ENCODE data around the gene KLK12.
A peak's percentile ranks its signal among the peaks of the same experiment; 100 is the strongest.

Gene KLK12

GRCh38 chr19:51065221-51065960, 30.6 kb upstream of the KLK12 start:
- Histone ChIP-seq H3K9me3 (ENCODE audit: control extremely low read depth in 1 of 5, control insufficient read depth in 4 of 5, insufficient read depth in 2 of 5, low read depth in 1 of 5, low read length in 4 of 5) (peaks cover 0 to 2% (median 0%) of the 10 kb centered on the region in 5 experiments), H3K36me3 (ENCODE audit: control insufficient read depth in 4 of 4, insufficient read depth in 4 of 4, low read length in 3 of 4) (no peaks in the 10 kb centered on the region), H3K4me3 (ENCODE audit: control insufficient read depth in 1 of 7, extremely low read depth in 1 of 7, insufficient read depth in 4 of 7, low read depth in 2 of 7, low read length in 6 of 7) (peak overlapping the region in 5 of 7 experiments; percentile 26 to 61 (median 46)), H3K27me3 (replicated peaks in 2 of 5; ENCODE audit: control insufficient read depth in 4 of 5, insufficient read depth in 5 of 5, low read length in 4 of 5) (peaks cover 10 to 59% (median 20%) of the 10 kb centered on the region in 5 experiments), H3K27ac (ENCODE audit: insufficient read depth in 1 of 2, low read depth in 1 of 2, low read length in 2 of 2, poor library complexity in 1 of 2, severe bottlenecking in 2 of 2) (no peak overlapping the region), H3K4me1 (ENCODE audit: control extremely low read depth in 1 of 4, control insufficient read depth in 4 of 4, insufficient read depth in 4 of 4, low read length in 3 of 4) (peaks cover 0 to 3% (median under 1%) of the 10 kb centered on the region in 4 experiments)
- ChIA-PET CTCF (interaction anchor here (1.3 kb wide), 1 partner anchor 44 kb away, joined by 3 read pairs; no protein-coding TSS in a partner anchor), POLR2A (no interaction called here)
- DNase-seq = peak in 1 of 3 donors; percentile 8
- 11% methylated on average over 16 of the region's 25 CpGs for WGBS (ENCODE audit: insufficient coverage)

GRCh38 chr19:51064534-51065220, 29.9 kb upstream of the KLK12 start, which contains the start of gene KLK13:
TSS of gene KLK13 (minus strand) at chr19:51065092. CDS start at chr19:51065067, 25 bp downstream.
- Histone ChIP-seq H3K27me3 (replicated peaks in 2 of 5; ENCODE audit: control insufficient read depth in 4 of 5, insufficient read depth in 5 of 5, low read length in 4 of 5) (peaks cover 9 to 67% (median 20%) of the 10 kb centered on the region in 5 experiments), H3K9me3 (ENCODE audit: control extremely low read depth in 1 of 5, control insufficient read depth in 4 of 5, insufficient read depth in 2 of 5, low read depth in 1 of 5, low read length in 4 of 5) (peaks cover 0 to 2% (median 0%) of the 10 kb centered on the region in 5 experiments), H3K36me3 (ENCODE audit: control insufficient read depth in 4 of 4, insufficient read depth in 4 of 4, low read length in 3 of 4) (no peaks in the 10 kb centered on the region), H3K4me3 (ENCODE audit: control insufficient read depth in 1 of 7, extremely low read depth in 1 of 7, insufficient read depth in 4 of 7, low read depth in 2 of 7, low read length in 6 of 7) (peak within 1 kb of the TSS in 5 of 7 experiments; percentile 26 to 61 (median 46)), H3K27ac (ENCODE audit: insufficient read depth in 1 of 2, low read depth in 1 of 2, low read length in 2 of 2, poor library complexity in 1 of 2, severe bottlenecking in 2 of 2) (no peak within 1 kb of the TSS), H3K4me1 (ENCODE audit: control extremely low read depth in 1 of 4, control insufficient read depth in 4 of 4, insufficient read depth in 4 of 4, low read length in 3 of 4) (peaks cover 0 to 3% (median under 1%) of the 10 kb centered on the region in 4 experiments)
- DNase-seq = peak; percentile 3 to 19 (median 9)
- ChIA-PET CTCF (interaction anchor here (1.3 kb wide), 1 partner anchor 44 kb away, joined by 3 read pairs; no protein-coding TSS in a partner anchor), POLR2A (no interaction called here)
- WGBS (ENCODE audit: insufficient coverage) = 15% methylated on average over 8 of the region's 38 CpGs

- POLR2A ChIA-PET = interaction anchor here (0.7 kb wide), 1 partner anchor 16 kb away, joined by 3 read pairs; no protein-coding TSS in a partner anchor
- 98% methylated on average over 5 of the region's 7 CpGs for WGBS (ENCODE audit: insufficient coverage)
- no peak overlapping the region for H3K27ac ChIP-seq (ENCODE audit: insufficient read depth in 1 of 2, low read depth in 1 of 2, low read length in 2 of 2, poor library complexity in 1 of 2, severe bottlenecking in 2 of 2)
- CTCF ChIA-PET = no interaction called here
- DNase-seq = no peak
- peaks cover 0 to 2% (median 0%) of the 10 kb centered on the region in 5 experiments for H3K9me3 ChIP-seq (ENCODE audit: control extremely low read depth in 1 of 5, control insufficient read depth in 4 of 5, insufficient read depth in 2 of 5, low read depth in 1 of 5, low read length in 4 of 5)
- peaks cover 8 to 71% (median 20%) of the 10 kb centered on the region in 5 experiments for H3K27me3 ChIP-seq (replicated peaks in 2 of 5; ENCODE audit: control insufficient read depth in 4 of 5, insufficient read depth in 5 of 5, low read length in 4 of 5)
- no peak overlapping the region for H3K4me3 ChIP-seq (ENCODE audit: control insufficient read depth in 1 of 7, extremely low read depth in 1 of 7, insufficient read depth in 4 of 7, low read depth in 2 of 7, low read length in 6 of 7)
- peaks cover 0 to 3% (median under 1%) of the 10 kb centered on the region in 4 experiments for H3K4me1 ChIP-seq (ENCODE audit: control extremely low read depth in 1 of 4, control insufficient read depth in 4 of 4, insufficient read depth in 4 of 4, low read length in 3 of 4)
- H3K36me3 ChIP-seq (ENCODE audit: control insufficient read depth in 4 of 4, insufficient read depth in 4 of 4, low read length in 3 of 4) = no peaks in the 10 kb centered on the region
Measured at GRCh38 chr19:51063664-51064063, 28.9 kb upstream of the KLK12 start.

- ChIA-PET POLR2A (no interaction called here), CTCF (no interaction called here)
- no peaks in the 10 kb centered on the region for H3K36me3 ChIP-seq (ENCODE audit: control insufficient read depth in 4 of 4, insufficient read depth in 4 of 4, low read length in 3 of 4)
- peaks cover 0 to 2% (median 0%) of the 10 kb centered on the region in 5 experiments for H3K9me3 ChIP-seq (ENCODE audit: control extremely low read depth in 1 of 5, control insufficient read depth in 4 of 5, insufficient read depth in 2 of 5, low read depth in 1 of 5, low read length in 4 of 5)
- no peak for DNase-seq
- no peak overlapping the region for H3K4me3 ChIP-seq (ENCODE audit: control insufficient read depth in 1 of 7, extremely low read depth in 1 of 7, insufficient read depth in 4 of 7, low read depth in 2 of 7, low read length in 6 of 7)
- peaks cover 0 to 3% (median under 1%) of the 10 kb centered on the region in 4 experiments for H3K4me1 ChIP-seq (ENCODE audit: control extremely low read depth in 1 of 4, control insufficient read depth in 4 of 4, insufficient read depth in 4 of 4, low read length in 3 of 4)
- H3K27ac ChIP-seq (ENCODE audit: insufficient read depth in 1 of 2, low read depth in 1 of 2, low read length in 2 of 2, poor library complexity in 1 of 2, severe bottlenecking in 2 of 2) = no peak overlapping the region
- peaks cover 5 to 68% (median 28%) of the 10 kb centered on the region in 5 experiments for H3K27me3 ChIP-seq (replicated peaks in 2 of 5; ENCODE audit: control insufficient read depth in 4 of 5, insufficient read depth in 5 of 5, low read length in 4 of 5)
- WGBS (ENCODE audit: insufficient coverage) = 43% methylated on average over 1 of the region's 1 CpG
Measured at GRCh38 chr19:51060973-51061372, 26.2 kb upstream of the KLK12 start.

GRCh38 chr19:51060336-51060735, 25.5 kb upstream of the KLK12 start:
- POLR2A ChIA-PET = no interaction called here

GRCh38 chr19:51059715-51060114, 24.9 kb upstream of the KLK12 start:
- ChIA-PET POLR2A (no interaction called here), CTCF (no interaction called here)
- DNase-seq = no peak
- Histone ChIP-seq H3K9me3 (ENCODE audit: control extremely low read depth in 1 of 5, control insufficient read depth in 4 of 5, insufficient read depth in 2 of 5, low read depth in 1 of 5, low read length in 4 of 5) (peaks cover 0 to 2% (median 0%) of the 10 kb centered on the region in 5 experiments), H3K27ac (ENCODE audit: insufficient read depth in 1 of 2, low read depth in 1 of 2, low read length in 2 of 2, poor library complexity in 1 of 2, severe bottlenecking in 2 of 2) (no peak overlapping the region), H3K36me3 (ENCODE audit: control insufficient read depth in 4 of 4, insufficient read depth in 4 of 4, low read length in 3 of 4) (no peaks in the 10 kb centered on the region), H3K27me3 (replicated peaks in 2 of 5; ENCODE audit: control insufficient read depth in 4 of 5, insufficient read depth in 5 of 5, low read length in 4 of 5) (peaks cover 2 to 61% (median 31%) of the 10 kb centered on the region in 5 experiments), H3K4me3 (ENCODE audit: control insufficient read depth in 1 of 7, extremely low read depth in 1 of 7, insufficient read depth in 4 of 7, low read depth in 2 of 7, low read length in 6 of 7) (no peak overlapping the region), H3K4me1 (ENCODE audit: control extremely low read depth in 1 of 4, control insufficient read depth in 4 of 4, insufficient read depth in 4 of 4, low read length in 3 of 4) (no peaks in the 10 kb centered on the region)
- 93% methylated on average over 3 of the region's 7 CpGs for WGBS (ENCODE audit: insufficient coverage)

More at GRCh38 chr19:51060336-51060735, 25.5 kb upstream of the KLK12 start:
- Histone ChIP-seq H3K27ac (ENCODE audit: insufficient read depth in 1 of 2, low read depth in 1 of 2, low read length in 2 of 2, poor library complexity in 1 of 2, severe bottlenecking in 2 of 2) (no peak overlapping the region), H3K9me3 (ENCODE audit: control extremely low read depth in 1 of 5, control insufficient read depth in 4 of 5, insufficient read depth in 2 of 5, low read depth in 1 of 5, low read length in 4 of 5) (peaks cover 0 to 2% (median 0%) of the 10 kb centered on the region in 5 experiments), H3K4me1 (ENCODE audit: control extremely low read depth in 1 of 4, control insufficient read depth in 4 of 4, insufficient read depth in 4 of 4, low read length in 3 of 4) (peaks cover 0 to 3% (median under 1%) of the 10 kb centered on the region in 4 experiments), H3K36me3 (ENCODE audit: control insufficient read depth in 4 of 4, insufficient read depth in 4 of 4, low read length in 3 of 4) (no peaks in the 10 kb centered on the region), H3K4me3 (ENCODE audit: control insufficient read depth in 1 of 7, extremely low read depth in 1 of 7, insufficient read depth in 4 of 7, low read depth in 2 of 7, low read length in 6 of 7) (no peak overlapping the region), H3K27me3 (replicated peaks in 2 of 5; ENCODE audit: control insufficient read depth in 4 of 5, insufficient read depth in 5 of 5, low read length in 4 of 5) (peaks cover 2 to 62% (median 26%) of the 10 kb centered on the region in 5 experiments)
- WGBS (ENCODE audit: insufficient coverage) = 80% methylated on average over 1 of the region's 4 CpGs
- CTCF ChIA-PET = no interaction called here
- DNase-seq = no peak
